ENCODE results near the gene PCGF5. TPM values are rescaled to one million over a fixed set of nuclear protein-coding genes. Genes with fewer than 3 reads are reported as not detected.
"Not testable (repeated sequence)": the region's sequence is repeated elsewhere in the genome, so short reads cannot be mapped to it uniquely, and the experiment has no call there.

Gene PCGF5
- total and polyA plus RNA-seq, 11 donors = 54.2 to 90.7 (median 85.6) TPM

GRCh38 chr10:91296471-91296870, 76.0 kb downstream of the PCGF5 start:
- TF ChIP-seq, protein P1, sequence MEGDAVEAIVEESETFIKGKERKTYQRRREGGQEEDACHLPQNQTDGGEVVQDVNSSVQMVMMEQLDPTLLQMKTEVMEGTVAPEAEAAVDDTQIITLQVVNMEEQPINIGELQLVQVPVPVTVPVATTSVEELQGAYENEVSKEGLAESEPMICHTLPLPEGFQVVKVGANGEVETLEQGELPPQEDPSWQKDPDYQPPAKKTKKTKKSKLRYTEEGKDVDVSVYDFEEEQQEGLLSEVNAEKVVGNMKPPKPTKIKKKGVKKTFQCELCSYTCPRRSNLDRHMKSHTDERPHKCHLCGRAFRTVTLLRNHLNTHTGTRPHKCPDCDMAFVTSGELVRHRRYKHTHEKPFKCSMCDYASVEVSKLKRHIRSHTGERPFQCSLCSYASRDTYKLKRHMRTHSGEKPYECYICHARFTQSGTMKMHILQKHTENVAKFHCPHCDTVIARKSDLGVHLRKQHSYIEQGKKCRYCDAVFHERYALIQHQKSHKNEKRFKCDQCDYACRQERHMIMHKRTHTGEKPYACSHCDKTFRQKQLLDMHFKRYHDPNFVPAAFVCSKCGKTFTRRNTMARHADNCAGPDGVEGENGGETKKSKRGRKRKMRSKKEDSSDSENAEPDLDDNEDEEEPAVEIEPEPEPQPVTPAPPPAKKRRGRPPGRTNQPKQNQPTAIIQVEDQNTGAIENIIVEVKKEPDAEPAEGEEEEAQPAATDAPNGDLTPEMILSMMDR (IDR thresholded peaks at IDR 0.05) = no peak
- TF ChIP-seq POLR2A (IDR thresholded peaks at IDR 0.05) = no peak
- no peak overlapping the region for H3K27ac ChIP-seq
- intact Hi-C loops (cut with DNase I) = loop anchor here in 9 of 10 donors (5.0 to 10.0 kb wide), 9 partner anchors 71 to 341 kb away; partner anchors contain the start of gene PPP1R3C (in 2 of the 9)
- H3K36me3 ChIP-seq = no peaks in the 10 kb centered on the region
- 62 to 71% (median 68%) methylated on average over 2 of the region's 2 CpGs for WGBS, 4 donors
- H3K9me3 ChIP-seq = no peaks in the 10 kb centered on the region
- peaks cover 0 to 10% (median 4%) of the 10 kb centered on the region in 12 donors for H3K4me1 ChIP-seq
- peaks cover 0 to 5% (median 0%) of the 10 kb centered on the region in 9 donors for H3K27me3 ChIP-seq
- no peak for ATAC-seq
- no peak for DNase-seq
- no peak overlapping the region for H3K4me3 ChIP-seq

DNA sequence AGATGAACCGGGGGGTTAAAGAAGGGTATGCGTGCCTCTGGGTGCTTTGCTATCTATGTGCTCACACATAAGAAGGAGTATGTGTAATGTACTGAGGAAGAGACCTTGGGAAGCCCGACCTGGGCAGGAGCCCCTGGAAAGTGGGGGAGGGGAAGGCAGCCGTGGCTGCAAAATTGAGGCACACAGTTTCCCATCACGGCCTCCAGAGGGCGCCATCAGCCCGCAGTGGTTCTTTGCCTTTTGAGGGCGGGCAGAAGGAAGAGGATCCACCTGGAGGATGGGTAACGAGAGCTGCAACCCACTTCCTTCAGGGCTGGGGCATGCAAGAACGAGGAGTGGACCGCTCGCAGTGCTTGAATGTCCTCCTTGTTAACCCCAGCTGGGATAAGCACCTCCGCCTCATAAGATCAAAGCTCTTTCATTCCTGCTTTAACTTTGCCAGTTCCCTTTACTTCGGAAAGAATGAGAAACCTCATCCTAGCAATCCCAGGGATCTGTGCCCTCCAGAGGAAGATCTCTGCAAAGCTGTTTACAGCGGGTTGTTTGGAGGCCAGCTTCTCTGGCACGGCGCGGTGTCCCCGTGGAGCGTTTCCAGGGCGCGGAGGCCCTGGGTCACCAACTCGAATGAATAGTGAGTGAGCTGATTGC, 77.9 kb downstream of the PCGF5 start:
- Histone ChIP-seq H3K4me3 (peak overlapping the region in 11 of 12 donors; percentile 6 to 62 (median 47)), H3K9me3 (no peaks in the 10 kb centered on the region), H3K27ac (peak overlapping the region in 2 of 12 donors; percentile 37), H3K36me3 (no peaks in the 10 kb centered on the region), H3K27me3 (peaks cover 0 to 5% (median 0%) of the 10 kb centered on the region in 9 donors), H3K4me1 (peaks cover 0 to 10% (median 4%) of the 10 kb centered on the region in 12 donors)
- ATAC-seq (peak; percentile 74 to 89 (median 88)), DNase-seq (peak; percentile 62 to 84 (median 69))
- intact Hi-C loops (cut with DNase I) = loop anchor here in 9 of 10 donors (2.0 to 10.0 kb wide), 12 partner anchors 69 to 339 kb away; partner anchors contain the start of gene PPP1R3C (in 2 of the 9)
- TF ChIP-seq POLR2A (IDR thresholded peaks at IDR 0.05) = no peak
- TF ChIP-seq, protein P1 (IDR thresholded peaks at IDR 0.05) = peak; percentile 81 to 96 (median 93)
- 3 to 12% (median 7%) methylated on average over 14 to 23 of the region's 23 CpGs for WGBS, 4 donors

DNA sequence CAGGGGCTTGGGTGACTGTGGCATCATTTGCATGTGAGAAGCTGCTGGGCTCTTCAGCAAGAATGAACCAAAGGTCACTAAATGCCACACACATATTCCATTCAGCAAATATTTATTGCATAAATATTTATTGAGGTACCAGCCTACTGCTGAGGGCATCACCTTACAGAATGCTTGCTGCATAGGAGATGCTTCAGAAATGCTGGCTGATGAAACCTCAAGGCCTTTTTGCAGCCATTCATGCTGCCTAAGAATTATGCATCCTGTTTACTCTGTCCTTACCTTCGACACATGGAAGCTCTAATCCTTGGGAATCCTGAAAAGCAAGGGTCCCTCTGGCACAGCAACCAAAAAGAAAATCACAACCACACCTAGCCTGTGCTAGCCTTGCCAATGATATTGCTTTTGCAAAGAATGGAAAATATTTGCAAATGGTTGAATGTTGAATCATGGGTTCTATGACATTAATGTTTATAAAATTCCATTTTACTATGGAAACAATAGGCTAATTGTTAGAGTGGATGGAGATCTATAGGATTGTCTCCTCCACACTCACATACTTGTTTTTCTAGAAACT, 79.6 kb downstream of the PCGF5 start:
- Histone ChIP-seq H3K36me3 (no peaks in the 10 kb centered on the region), H3K27me3 (peaks cover 0 to 5% (median 0%) of the 10 kb centered on the region in 9 donors), H3K9me3 (no peaks in the 10 kb centered on the region), H3K4me1 (peaks cover 0 to 10% (median 4%) of the 10 kb centered on the region in 12 donors), H3K27ac (no peak overlapping the region), H3K4me3 (no peak overlapping the region)
- TF ChIP-seq POLR2A (IDR thresholded peaks at IDR 0.05) = no peak
- TF ChIP-seq, protein P1 (IDR thresholded peaks at IDR 0.05) = no peak
- DNase-seq (no peak), ATAC-seq (no peak)
- intact Hi-C loops (cut with DNase I) = loop anchor here in 9 of 10 donors (2.0 to 10.0 kb wide), 12 partner anchors 67 to 337 kb away; partner anchors contain the start of gene PPP1R3C (in 2 of the 9)
- WGBS, 4 donors = 82 to 100% (median 92%) methylated on average over 1 of the region's 1 CpG

DNA sequence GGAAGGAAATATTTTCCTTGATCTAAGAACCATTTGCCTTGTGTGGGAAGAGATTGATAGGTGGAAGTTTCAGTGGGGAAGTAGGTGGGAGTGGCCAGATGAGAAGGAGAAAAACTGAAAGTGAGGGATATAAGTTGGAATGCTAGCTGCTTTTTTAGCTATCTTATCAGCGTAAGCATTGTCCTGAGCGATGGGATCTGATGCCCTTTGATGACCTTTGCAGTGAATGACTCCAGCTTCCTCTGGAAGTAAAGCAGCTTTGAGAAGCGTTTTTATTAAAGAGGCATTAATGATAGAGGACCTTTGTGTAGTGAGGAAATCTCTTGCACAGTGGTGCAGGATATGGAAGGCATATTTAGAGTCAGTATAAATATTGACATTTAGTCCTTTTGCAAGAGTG, 82.5 kb downstream of the PCGF5 start:
- DNase-seq; H3K36me3 ChIP-seq; H3K9me3 ChIP-seq; ATAC-seq; H3K4me1 ChIP-seq; H3K27ac ChIP-seq; intact Hi-C loops (cut with DNase I); H3K4me3 ChIP-seq; H3K27me3 ChIP-seq: not testable (repeated sequence)
- 52 to 60% (median 54%) methylated on average over 3 of the region's 3 CpGs for WGBS, 4 donors

DNA sequence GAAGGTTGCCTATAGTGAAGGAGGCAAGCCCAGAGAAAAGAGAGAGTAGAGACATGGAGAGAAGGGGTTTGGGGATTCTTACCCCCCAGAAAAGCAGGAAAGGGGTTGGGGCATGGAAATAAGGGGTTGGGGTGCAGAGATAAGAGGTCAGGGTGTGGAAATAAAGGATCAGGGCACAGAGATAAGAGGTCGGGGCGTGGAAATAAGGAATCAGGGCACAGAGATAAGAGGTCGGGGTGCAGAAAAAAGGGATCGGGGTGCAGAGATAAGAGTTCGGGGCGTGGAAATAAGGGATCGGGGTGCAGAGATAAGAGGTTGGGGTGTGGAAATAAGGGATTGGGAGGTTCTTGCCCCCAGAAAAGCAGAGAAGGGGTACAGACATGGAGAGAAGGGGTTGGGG, 85.5 kb downstream of the PCGF5 start:
- DNase-seq; H3K4me1 ChIP-seq; H3K36me3 ChIP-seq; ATAC-seq; intact Hi-C loops (cut with DNase I); H3K9me3 ChIP-seq; H3K4me3 ChIP-seq; H3K27ac ChIP-seq: not testable (repeated sequence)
- peaks cover 0 to 13% (median 0%) of the 10 kb centered on the region in 9 donors for H3K27me3 ChIP-seq
- WGBS, 4 donors = 66 to 78% (median 72%) methylated on average over 7 of the region's 7 CpGs

All from heart left ventricle (tissue), 16 donors.